WTC11 (cell line): ENCODE results near the gene DTNB. TPM values are rescaled to one million over a fixed set of nuclear protein-coding genes. Genes with fewer than 3 reads are reported as not detected.
A peak's percentile ranks its signal among the peaks of the same experiment; 100 is the strongest.

ENCODE experiments used
- ATAC-seq: fragments of 200-7000 bp; cut with Tn5 transposase; 2 replicates; pipeline ENCODE4 v1.10.0; 2021; ENCODE audit warnings: mild to moderate bottlenecking, moderate library complexity
- CTCF ChIA-PET: fragments of 300-600 bp; sonication (Branson Sonifier 250); formaldehyde crosslinking; loops from one replicate; lab custom pipeline; 2021; ENCODE audit warnings: antibody characterized with exemption; lab: Charles Lee
- POLR2A ChIA-PET: fragments of 350-600 bp; sonication (Branson Sonifier 250); formaldehyde crosslinking; loops from one replicate; lab custom pipeline; 2021; ENCODE audit warnings: antibody characterized with exemption; lab: Charles Lee
- DNase-seq: peaks from one replicate; pipeline ENCODE4 v3.0.0; 2021; ENCODE audit warnings: low spot score
- H3K27ac Mint-ChIP-seq: 2 replicates; pipeline ENCODE4 v1.8.0; 2021; ENCODE audit warnings: mixed read lengths
- H3K27me3 Mint-ChIP-seq: 2 replicates; pipeline ENCODE4 v1.8.0; 2021; ENCODE audit warnings: low read depth, mild to moderate bottlenecking, moderate library complexity, mixed read lengths
- H3K36me3 Mint-ChIP-seq: 2 replicates; pipeline ENCODE4 v1.8.0; 2021; ENCODE audit warnings: mixed read lengths
- H3K4me1 Mint-ChIP-seq: 2 replicates; pipeline ENCODE4 v1.8.0; 2022; ENCODE audit warnings: mixed read lengths
- H3K4me3 Mint-ChIP-seq: 2 replicates; pipeline ENCODE4 v1.8.0; 2021; ENCODE audit warnings: mild to moderate bottlenecking, moderate library complexity, mixed read lengths
- H3K9me3 Mint-ChIP-seq: 2 replicates; pipeline ENCODE4 v1.8.0; 2021; ENCODE audit warnings: mixed read lengths
- AR ChIP-seq: fragments of 250-450 bp; sonication (Bioruptor Pico); IDR thresholded peaks from 2 replicates; pipeline ENCODE4 v1.9.0; 2021; ENCODE audit warnings: mild to moderate bottlenecking
- E2F4 ChIP-seq: sonication (generic); formaldehyde crosslinking; IDR thresholded peaks from 2 replicates; pipeline ENCODE4 v1.8.1; 2022; ENCODE audit warnings: low read depth, mild to moderate bottlenecking, moderate library complexity, missing genetic modification reagents, borderline replicate concordance
- FOXP1 ChIP-seq: sonication (generic); formaldehyde crosslinking; IDR thresholded peaks from 2 replicates; pipeline ENCODE4 v1.8.0; 2022; ENCODE audit warnings: missing genetic modification reagents, mild to moderate bottlenecking, moderate library complexity, borderline replicate concordance
- GTF2I ChIP-seq: fragments of 250-450 bp; sonication (Bioruptor Pico); conservative IDR thresholded peaks from 2 replicates; pipeline ENCODE4 v1.4.0; 2021; ENCODE audit warnings: mild to moderate bottlenecking
- IRF2 ChIP-seq: sonication (generic); formaldehyde crosslinking; IDR thresholded peaks from 2 replicates; pipeline ENCODE4 v1.8.0; 2022; ENCODE audit warnings: low read depth, missing genetic modification reagents, borderline replicate concordance
- KAT7 ChIP-seq: sonication (generic); formaldehyde crosslinking; IDR thresholded peaks from 2 replicates; pipeline ENCODE4 v1.8.1; 2023; ENCODE audit warnings: missing genetic modification reagents, mild to moderate bottlenecking, borderline replicate concordance
- MYBL2 ChIP-seq: sonication (generic); formaldehyde crosslinking; IDR thresholded peaks from 2 replicates; pipeline ENCODE4 v1.8.1; 2023; ENCODE audit warnings: mild to moderate bottlenecking, moderate library complexity, missing genetic modification reagents
- NFATC4 ChIP-seq: fragments of 250-450 bp; sonication (Bioruptor Pico); IDR thresholded peaks from 2 replicates; pipeline ENCODE4 v1.9.0; 2021; ENCODE audit warnings: mild to moderate bottlenecking
- NFYB ChIP-seq: sonication (generic); formaldehyde crosslinking; conservative IDR thresholded peaks from 2 replicates; pipeline ENCODE4 v1.8.0; 2022; ENCODE audit warnings: low read depth, missing genetic modification reagents
- NR1H2 ChIP-seq: sonication (generic); formaldehyde crosslinking; IDR thresholded peaks from 2 replicates; pipeline ENCODE4 v1.9.0; 2021; ENCODE audit warnings: mild to moderate bottlenecking, moderate library complexity, missing genetic modification reagents
- PRDM15 ChIP-seq: sonication (generic); formaldehyde crosslinking; IDR thresholded peaks from 2 replicates; pipeline ENCODE4 v1.8.0; 2022; ENCODE audit warnings: missing genetic modification reagents
- RORB ChIP-seq: fragments of 250-450 bp; sonication (Bioruptor Pico); IDR thresholded peaks from 2 replicates; pipeline ENCODE4 v1.9.0; 2021; ENCODE audit warnings: mild to moderate bottlenecking
- TEAD1 ChIP-seq: sonication (generic); formaldehyde crosslinking; IDR thresholded peaks from 2 replicates; pipeline ENCODE4 v1.8.0; 2022; ENCODE audit warnings: mild to moderate bottlenecking, missing genetic modification reagents
- ZBTB21 ChIP-seq: sonication (generic); formaldehyde crosslinking; IDR thresholded peaks from 2 replicates; pipeline ENCODE4 v1.8.1; 2023; ENCODE audit warnings: mild to moderate bottlenecking, missing genetic modification reagents, borderline replicate concordance
- ZMAT4 ChIP-seq: fragments of 250-450 bp; sonication (Bioruptor Pico); IDR thresholded peaks from 2 replicates; pipeline ENCODE4 v1.9.0; 2021; ENCODE audit warnings: mild to moderate bottlenecking
- total RNA-seq: library from RNA; stranded (reverse); gene quantifications from 3 replicates; pipeline ENCODE4 v1.2.3, GENCODE V29; 2021
- TF ChIP-seq, protein P1 (sequence below): sonication (generic); formaldehyde crosslinking; IDR thresholded peaks from 2 replicates; pipeline ENCODE4 v1.8.0; 2023; ENCODE audit warnings: missing genetic modification reagents
- TF ChIP-seq, protein P2 (sequence below): sonication (generic); formaldehyde crosslinking; conservative IDR thresholded peaks from 2 replicates; pipeline ENCODE4 v1.8.1; 2023; ENCODE audit warnings: mild to moderate bottlenecking, low read depth, missing genetic modification reagents, moderate library complexity
- TF ChIP-seq, protein P3 (sequence below): fragments of 250-450 bp; sonication (Bioruptor Pico); conservative IDR thresholded peaks from 2 replicates; pipeline ENCODE4 v1.9.0; 2021; ENCODE audit warnings: mild to moderate bottlenecking
- TF ChIP-seq, protein P4 (sequence below): sonication (generic); formaldehyde crosslinking; IDR thresholded peaks from 2 replicates; pipeline ENCODE4 v1.8.0; 2022; ENCODE audit warnings: mild to moderate bottlenecking, missing genetic modification reagents

Gene DTNB
- total RNA-seq, 1 experiment from 2014 or later = 39.9 TPM

- ChIA-PET POLR2A (no interaction called here), CTCF (interaction anchor here (0.6 to 1.0 kb wide), 3 partner anchors 11 to 54 kb away, joined by 3 to 6 read pairs (median 3); no protein-coding TSS in a partner anchor)
- Mint-ChIP-seq H3K27me3 (no peaks in the 10 kb centered on the region), H3K4me1 (peaks cover 16% of the 10 kb centered on the region), H3K4me3 (no peak overlapping the region), H3K9me3 (0 out of 2 replicates have a peak, but pooled peaks cover 3% of the 10 kb centered on the region), H3K27ac (peak overlapping the region; percentile 34; the same call in 1 of the 2 replicates), H3K36me3 (peaks cover 4% of the 10 kb centered on the region; the same call in 1 of the 2 replicates)
- DNase-seq (no peak), ATAC-seq (no peak)
- TF ChIP-seq ZMAT4 (CRISPR knock-in tag) (no peak), KAT7 (no peak), TEAD1 (CRISPR knock-in tag) (no peak), NR1H2 (CRISPR knock-in tag) (no peak)
Observed at GRCh38 chr2:25617948-25618646, 55.3 kb downstream of the DTNB start.

GRCh38 chr2:25615920-25616319 is 57.5 kb downstream of the DTNB start:
- Mint-ChIP-seq H3K36me3 (peaks cover 4% of the 10 kb centered on the region; the same call in 1 of the 2 replicates), H3K27ac (no peak overlapping the region), H3K4me1 (peaks cover 16% of the 10 kb centered on the region), H3K9me3 (0 out of 2 replicates have a peak, but pooled peaks cover 3% of the 10 kb centered on the region), H3K4me3 (no peak overlapping the region), H3K27me3 (no peaks in the 10 kb centered on the region)
- ChIA-PET POLR2A (interaction anchor here (0.9 kb wide), 1 partner anchor 36 kb away, joined by 3 read pairs; no protein-coding TSS in a partner anchor), CTCF (interaction anchor here (1.7 to 2.6 kb wide), 2 partner anchors 9 to 48 kb away, joined by 9 to 21 read pairs; no protein-coding TSS in a partner anchor)
- ATAC-seq = no peak
- DNase-seq = no peak
- TF ChIP-seq PRDM15 (CRISPR knock-in tag) = no peak
- TF ChIP-seq, protein P1, sequence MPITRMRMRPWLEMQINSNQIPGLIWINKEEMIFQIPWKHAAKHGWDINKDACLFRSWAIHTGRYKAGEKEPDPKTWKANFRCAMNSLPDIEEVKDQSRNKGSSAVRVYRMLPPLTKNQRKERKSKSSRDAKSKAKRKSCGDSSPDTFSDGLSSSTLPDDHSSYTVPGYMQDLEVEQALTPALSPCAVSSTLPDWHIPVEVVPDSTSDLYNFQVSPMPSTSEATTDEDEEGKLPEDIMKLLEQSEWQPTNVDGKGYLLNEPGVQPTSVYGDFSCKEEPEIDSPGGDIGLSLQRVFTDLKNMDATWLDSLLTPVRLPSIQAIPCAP (CRISPR knock-in tag) = no peak
- no peak for TF ChIP-seq E2F4 (CRISPR knock-in tag)
- no peak for TF ChIP-seq GTF2I (CRISPR knock-in tag)
- TF ChIP-seq, protein P2, sequence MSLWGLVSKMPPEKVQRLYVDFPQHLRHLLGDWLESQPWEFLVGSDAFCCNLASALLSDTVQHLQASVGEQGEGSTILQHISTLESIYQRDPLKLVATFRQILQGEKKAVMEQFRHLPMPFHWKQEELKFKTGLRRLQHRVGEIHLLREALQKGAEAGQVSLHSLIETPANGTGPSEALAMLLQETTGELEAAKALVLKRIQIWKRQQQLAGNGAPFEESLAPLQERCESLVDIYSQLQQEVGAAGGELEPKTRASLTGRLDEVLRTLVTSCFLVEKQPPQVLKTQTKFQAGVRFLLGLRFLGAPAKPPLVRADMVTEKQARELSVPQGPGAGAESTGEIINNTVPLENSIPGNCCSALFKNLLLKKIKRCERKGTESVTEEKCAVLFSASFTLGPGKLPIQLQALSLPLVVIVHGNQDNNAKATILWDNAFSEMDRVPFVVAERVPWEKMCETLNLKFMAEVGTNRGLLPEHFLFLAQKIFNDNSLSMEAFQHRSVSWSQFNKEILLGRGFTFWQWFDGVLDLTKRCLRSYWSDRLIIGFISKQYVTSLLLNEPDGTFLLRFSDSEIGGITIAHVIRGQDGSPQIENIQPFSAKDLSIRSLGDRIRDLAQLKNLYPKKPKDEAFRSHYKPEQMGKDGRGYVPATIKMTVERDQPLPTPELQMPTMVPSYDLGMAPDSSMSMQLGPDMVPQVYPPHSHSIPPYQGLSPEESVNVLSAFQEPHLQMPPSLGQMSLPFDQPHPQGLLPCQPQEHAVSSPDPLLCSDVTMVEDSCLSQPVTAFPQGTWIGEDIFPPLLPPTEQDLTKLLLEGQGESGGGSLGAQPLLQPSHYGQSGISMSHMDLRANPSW = no peak
- no peak for TF ChIP-seq AR (CRISPR knock-in tag)
- TF ChIP-seq ZBTB21 (CRISPR knock-in tag) = no peak
- no peak for TF ChIP-seq RORB (CRISPR knock-in tag)
- no peak for TF ChIP-seq MYBL2
- TF ChIP-seq, protein P3, sequence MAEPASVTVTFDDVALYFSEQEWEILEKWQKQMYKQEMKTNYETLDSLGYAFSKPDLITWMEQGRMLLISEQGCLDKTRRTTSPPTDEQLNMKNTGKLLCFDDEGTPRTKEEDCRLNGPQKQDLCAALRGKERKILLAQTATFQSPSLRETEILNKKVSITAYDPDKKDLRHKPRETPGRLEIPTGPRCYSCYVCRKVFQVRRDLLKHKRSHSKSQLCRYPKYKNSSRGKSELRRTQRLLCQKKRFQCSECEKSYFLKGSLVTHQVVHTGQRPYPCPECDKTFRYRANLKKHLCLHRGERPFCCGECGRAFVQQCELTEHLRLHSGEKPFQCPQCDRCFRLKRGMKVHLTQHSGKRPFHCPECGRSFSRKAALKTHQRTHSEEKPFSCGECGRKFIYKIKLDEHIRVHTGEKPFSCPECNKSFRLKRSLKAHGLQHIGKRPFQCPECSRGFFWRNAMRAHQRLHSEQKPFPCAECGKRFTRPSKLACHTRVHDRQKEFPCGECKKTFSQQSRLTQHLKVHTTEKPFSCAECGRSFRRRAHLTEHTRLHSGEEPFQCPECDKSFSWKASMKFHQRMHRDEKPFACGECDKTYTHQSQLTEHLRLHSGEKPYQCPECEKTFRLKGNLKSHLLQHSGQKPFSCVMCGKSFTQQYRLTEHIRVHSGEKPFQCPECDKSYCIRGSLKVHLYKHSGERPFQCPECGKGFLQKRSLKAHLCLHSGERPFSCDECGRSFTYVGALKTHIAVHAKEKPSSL (CRISPR knock-in tag) = no peak
- TF ChIP-seq FOXP1 = no peak
- no peak for TF ChIP-seq NFYB (CRISPR knock-in tag)
- TF ChIP-seq IRF2 (CRISPR knock-in tag) = no peak
- TF ChIP-seq, protein P4, sequence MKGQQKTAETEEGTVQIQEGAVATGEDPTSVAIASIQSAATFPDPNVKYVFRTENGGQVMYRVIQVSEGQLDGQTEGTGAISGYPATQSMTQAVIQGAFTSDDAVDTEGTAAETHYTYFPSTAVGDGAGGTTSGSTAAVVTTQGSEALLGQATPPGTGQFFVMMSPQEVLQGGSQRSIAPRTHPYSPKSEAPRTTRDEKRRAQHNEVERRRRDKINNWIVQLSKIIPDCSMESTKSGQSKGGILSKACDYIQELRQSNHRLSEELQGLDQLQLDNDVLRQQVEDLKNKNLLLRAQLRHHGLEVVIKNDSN (CRISPR knock-in tag) = no peak
- TF ChIP-seq NFATC4 (CRISPR knock-in tag) = no peak
